NT2/D1 (cell line): ENCODE measurements around the gene TEX29.

ENCODE experiments used
- DNase-seq: peaks from one replicate; pipeline ENCODE4 v3.0.0-alpha.2; 2011; ENCODE audit warnings: low read depth, low spot score
- H3K27me3 ChIP-seq: 2 replicates; pipeline ENCODE4 v1.6.0; 2011; ENCODE audit warnings: mild to moderate bottlenecking; ENCODE audit not compliant: insufficient read length, insufficient read depth
- H3K36me3 ChIP-seq: 2 replicates; pipeline ENCODE4 v1.6.1; 2011; ENCODE audit warnings: mild to moderate bottlenecking, low read length, mixed read lengths; ENCODE audit not compliant: insufficient read depth, insufficient read length
- H3K4me1 ChIP-seq: 2 replicates; pipeline ENCODE4 v1.5.1; 2011; ENCODE audit not compliant: insufficient read depth, insufficient read length
- H3K4me3 ChIP-seq: 2 replicates; pipeline ENCODE4 v1.5.1; 2011; ENCODE audit warnings: low read depth; ENCODE audit not compliant: insufficient read length
- H3K9ac ChIP-seq: 2 replicates; pipeline ENCODE4 v1.6.0; 2011; ENCODE audit warnings: low read depth; ENCODE audit not compliant: insufficient read length
- H3K9me3 ChIP-seq: 2 replicates; pipeline ENCODE4 v1.5.1; 2011; ENCODE audit warnings: mild to moderate bottlenecking, low read length; ENCODE audit not compliant: insufficient read depth
- SUZ12 ChIP-seq: IDR thresholded peaks from 2 replicates; pipeline ENCODE4 v1.6.1; 2011; ENCODE audit not compliant: insufficient read length, insufficient read depth; ENCODE audit errors: extremely low read depth
- YY1 ChIP-seq: IDR thresholded peaks from 2 replicates; pipeline ENCODE4 v1.6.1; 2011; ENCODE audit not compliant: insufficient read length, insufficient read depth
- ZNF274 ChIP-seq: IDR thresholded peaks from 2 replicates; pipeline ENCODE4 v1.6.1; 2011; ENCODE audit warnings: mild to moderate bottlenecking, low read depth, low read length

TEX29 gene

GRCh38 chr13:111304041-111304544 is 16.3 kb upstream of the TEX29 start:
- Histone ChIP-seq H3K4me1 (no peaks in the 10 kb centered on the region), H3K27me3 (no peaks in the 10 kb centered on the region), H3K4me3 (no peak overlapping the region), H3K36me3 (peaks cover 74% of the 10 kb centered on the region), H3K9ac (no peak overlapping the region), H3K9me3 (no peaks in the 10 kb centered on the region)
- no peak for DNase-seq
- no peak for TF ChIP-seq ZNF274
- no peak for TF ChIP-seq SUZ12
- TF ChIP-seq YY1 = no peak

GRCh38 chr13:111304603-111305289 is 15.7 kb upstream of the TEX29 start:
- Histone ChIP-seq H3K36me3 (peaks cover 74% of the 10 kb centered on the region), H3K27me3 (no peaks in the 10 kb centered on the region), H3K4me3 (no peak overlapping the region), H3K9ac (no peak overlapping the region), H3K9me3 (no peaks in the 10 kb centered on the region), H3K4me1 (no peaks in the 10 kb centered on the region)
- TF ChIP-seq ZNF274 (no peak), SUZ12 (no peak), YY1 (no peak)
- DNase-seq = no peak

GRCh38 chr13:111312944-111313590 is 7.4 kb upstream of the TEX29 start:
- peaks cover 8% of the 10 kb centered on the region for H3K36me3 ChIP-seq
- H3K27me3 ChIP-seq = no peaks in the 10 kb centered on the region
- no peak for TF ChIP-seq ZNF274
- no peak for TF ChIP-seq YY1
- TF ChIP-seq SUZ12 = no peak
- H3K4me1 ChIP-seq = no peaks in the 10 kb centered on the region
- H3K9ac ChIP-seq = no peak overlapping the region
- H3K4me3 ChIP-seq = no peak overlapping the region
- peaks cover 19% of the 10 kb centered on the region; the same call in 1 of the 2 replicates for H3K9me3 ChIP-seq
- no peak for DNase-seq

GRCh38 chr13:111313911-111314425 is 6.5 kb upstream of the TEX29 start:
- H3K4me1 ChIP-seq = no peaks in the 10 kb centered on the region
- no peak for TF ChIP-seq SUZ12
- TF ChIP-seq ZNF274 = no peak
- no peak for TF ChIP-seq YY1
- DNase-seq = no peak
- no peaks in the 10 kb centered on the region for H3K27me3 ChIP-seq
- peaks cover 1% of the 10 kb centered on the region for H3K36me3 ChIP-seq
- H3K9me3 ChIP-seq = peaks cover 19% of the 10 kb centered on the region; the same call in 1 of the 2 replicates
- H3K9ac ChIP-seq = no peak overlapping the region
- no peak overlapping the region for H3K4me3 ChIP-seq

- TF ChIP-seq SUZ12 (no peak), YY1 (no peak), ZNF274 (no peak)
- no peaks in the 10 kb centered on the region for H3K27me3 ChIP-seq
These were observed 5.6 kb upstream of the TEX29 start for GRCh38 chr13:111314852-111315251.

GRCh38 chr13:111315347-111315995 is 5.0 kb upstream of the TEX29 start:
- no peaks in the 10 kb centered on the region for H3K27me3 ChIP-seq
- TF ChIP-seq ZNF274 (no peak), SUZ12 (no peak), YY1 (no peak)
- DNase-seq = no peak
- H3K9ac ChIP-seq = no peak overlapping the region
- H3K9me3 ChIP-seq = peaks cover 19% of the 10 kb centered on the region; the same call in 1 of the 2 replicates
- H3K36me3 ChIP-seq = no peaks in the 10 kb centered on the region
- no peak overlapping the region for H3K4me3 ChIP-seq
- H3K4me1 ChIP-seq = no peaks in the 10 kb centered on the region

More at GRCh38 chr13:111314852-111315251, 5.6 kb upstream of the TEX29 start:
- DNase-seq = no peak
- no peak overlapping the region for H3K4me3 ChIP-seq
- peaks cover 19% of the 10 kb centered on the region; the same call in 1 of the 2 replicates for H3K9me3 ChIP-seq
- no peaks in the 10 kb centered on the region for H3K36me3 ChIP-seq
- no peak overlapping the region for H3K9ac ChIP-seq
- H3K4me1 ChIP-seq = no peaks in the 10 kb centered on the region

GRCh38 chr13:111316161-111316730 is 4.2 kb upstream of the TEX29 start:
- Histone ChIP-seq H3K9ac (no peak overlapping the region), H3K9me3 (peaks cover 19% of the 10 kb centered on the region; the same call in 1 of the 2 replicates), H3K4me1 (no peaks in the 10 kb centered on the region), H3K27me3 (no peaks in the 10 kb centered on the region), H3K36me3 (no peaks in the 10 kb centered on the region), H3K4me3 (no peak overlapping the region)
- TF ChIP-seq ZNF274 = no peak
- TF ChIP-seq SUZ12 = no peak
- no peak for TF ChIP-seq YY1
- DNase-seq = no peak
